GM19025 (cell line): Measurements from ENCODE around the gene ELL2.
A peak's percentile ranks its signal among the peaks of the same experiment; 100 is the strongest.
"Not testable (repeated sequence)": the region's sequence is repeated elsewhere in the genome, so short reads cannot be mapped to it uniquely, and the experiment has no call there.

Experiments used
- ATAC-seq: cut with Tn5 transposase; IDR thresholded peaks from one replicate; pipeline ENCODE4 v1.9.1; 2021; ENCODE audit warnings: mild to moderate bottlenecking, low read depth, moderate library complexity; ENCODE audit not compliant: unreplicated experiment

ELL2 gene

GRCh38 chr5:95866435-95867040 is 95.1 kb downstream of the ELL2 start:
- ATAC-seq = no peak

GRCh38 chr5:95864944-95865504 is 96.6 kb downstream of the ELL2 start:
- no peak for ATAC-seq

- no peak for ATAC-seq
These were observed 97.2 kb downstream of the ELL2 start for GRCh38 chr5:95864456-95864855.

- no peak for ATAC-seq
These were observed 98.3 kb downstream of the ELL2 start for GRCh38 chr5:95863383-95863757.

- ATAC-seq = no peak
These were observed 98.8 kb downstream of the ELL2 start for GRCh38 chr5:95862671-95863382.

GRCh38 chr5:95861864-95862561 is 99.6 kb downstream of the ELL2 start:
- ATAC-seq = no peak

- ATAC-seq = no peak
These were observed 100.3 kb downstream of the ELL2 start for GRCh38 chr5:95861221-95861863.

- no peak for ATAC-seq
These were observed 102.0 kb downstream of the ELL2 start for GRCh38 chr5:95859661-95860060.

GRCh38 chr5:95858661-95859595 is 102.7 kb downstream of the ELL2 start:
- peak; percentile 90 for ATAC-seq

GRCh38 chr5:95858023-95858461 is 103.6 kb downstream of the ELL2 start:
- no peak for ATAC-seq

- ATAC-seq = no peak
These were observed 104.3 kb downstream of the ELL2 start for GRCh38 chr5:95857185-95857945.

GRCh38 chr5:95856501-95856981 is 105.1 kb downstream of the ELL2 start:
- no peak for ATAC-seq

- ATAC-seq = no peak
These were observed 108.2 kb downstream of the ELL2 start for GRCh38 chr5:95853490-95853889.

- no peak for ATAC-seq
These were observed 109.1 kb downstream of the ELL2 start for GRCh38 chr5:95852567-95852966.

- not testable (repeated sequence) for ATAC-seq
These were observed 110.5 kb downstream of the ELL2 start for GRCh38 chr5:95851141-95851540.

GRCh38 chr5:95850391-95850894 is 111.2 kb downstream of the ELL2 start:
- no peak for ATAC-seq

GRCh38 chr5:95848701-95849100 is 113.0 kb downstream of the ELL2 start:
- no peak for ATAC-seq

GRCh38 chr5:95847261-95847592 is 114.4 kb downstream of the ELL2 start:
- no peak for ATAC-seq
